Suprapubic skin (tissue), 4 donors: Measurements from ENCODE around the gene LILRB1. TPM values are rescaled to one million over a fixed set of nuclear protein-coding genes. Genes with fewer than 3 reads are reported as not detected.
A peak's percentile ranks its signal among the peaks of the same experiment; 100 is the strongest.

Experiments
- DNase-seq, 2 donors: peaks; one replicate each; pipeline ENCODE4 v3.0.0-alpha.2; 2019; ENCODE audit warnings: low spot score in 2 of 2
- H3K27ac ChIP-seq: fragments of 200-600 bp; sonication (generic); one replicate; pipeline ENCODE4 v1.5.1; 2019
- H3K27me3 ChIP-seq: fragments of 200-600 bp; sonication (generic); one replicate; pipeline ENCODE4 v1.5.1; 2019
- H3K36me3 ChIP-seq: fragments of 200-600 bp; sonication (generic); one replicate; pipeline ENCODE4 v1.5.1; 2019
- H3K4me1 ChIP-seq: fragments of 200-600 bp; sonication (generic); one replicate; pipeline ENCODE4 v1.5.1; 2019
- H3K4me3 ChIP-seq: fragments of 200-600 bp; sonication (generic); one replicate; pipeline ENCODE4 v1.5.1; 2019; ENCODE audit warnings: mild to moderate bottlenecking
- H3K9me3 ChIP-seq: fragments of 200-600 bp; sonication (generic); one replicate; pipeline ENCODE4 v1.5.1; 2019
- CTCF ChIP-seq, 2 donors: fragments of 200-600 bp in 1 of 2; fragments of 450-650 bp in 1 of 2; sonication (generic) in 1 of 2; IDR thresholded peaks; one replicate each; pipeline ENCODE4 v1.5.1; 2016 to 2019; ENCODE audit warnings: antibody characterized with exemption in 2 of 2, mild to moderate bottlenecking in 1 of 2, moderate library complexity in 1 of 2
- EP300 ChIP-seq: sonication (generic); formaldehyde crosslinking; IDR thresholded peaks from one replicate; pipeline ENCODE4 v1.6.1; 2017; ENCODE audit warnings: antibody characterized with exemption
- POLR2A ChIP-seq, 2 donors: fragments of 450-650 bp; IDR thresholded peaks; one replicate each; pipeline ENCODE4 v1.6.1; 2017; ENCODE audit warnings: antibody characterized with exemption in 2 of 2, mild to moderate bottlenecking in 2 of 2, moderate library complexity in 2 of 2
- POLR2AphosphoS5 ChIP-seq, 3 donors: sonication (generic); formaldehyde crosslinking; IDR thresholded peaks; one replicate each; pipeline ENCODE4 v1.6.1; 2017; ENCODE audit warnings: antibody characterized with exemption in 3 of 3
- WGBS: methylation state at CpG from one replicate; pipeline ENCODE4 v1.1.5; 2018; 5-methylcytosine and 5-hydroxymethylcytosine counted together
- total RNA-seq, 4 donors: library from RNA; depleted of rRNA; stranded (reverse); fragments of >200 nt; gene quantifications; one replicate each; pipeline ENCODE4 v1.1.0, GENCODE V29; 2016

The LILRB1 gene
- total RNA-seq, 4 donors from 2014 or later: not detected

- no peaks in the 10 kb centered on the region for H3K27me3 ChIP-seq
- no peaks in the 10 kb centered on the region for H3K4me1 ChIP-seq
- H3K27ac ChIP-seq: no peak overlapping the region
- no peaks in the 10 kb centered on the region for H3K9me3 ChIP-seq
- 70% methylated on average over 5 of the region's 5 CpGs for whole genome bisulfite sequencing
- TF ChIP-seq POLR2AphosphoS5 (IDR thresholded peaks at IDR 0.05) (no peak), POLR2A (IDR thresholded peaks at IDR 0.05) (no peak)
- no peak for DNase-seq
- no peaks in the 10 kb centered on the region for H3K36me3 ChIP-seq
- no peak overlapping the region for H3K4me3 ChIP-seq
Measured at GRCh38 chr19:54644056-54644455, 13.8 kb downstream of the LILRB1 start.

GRCh38 chr19:54646331-54646841 is 16.1 kb downstream of the LILRB1 start:
- Histone ChIP-seq H3K4me3 (no peak overlapping the region), H3K36me3 (no peaks in the 10 kb centered on the region), H3K9me3 (no peaks in the 10 kb centered on the region), H3K27me3 (peaks cover 3% of the 10 kb centered on the region), H3K27ac (no peak overlapping the region), H3K4me1 (no peaks in the 10 kb centered on the region)
- 90% methylated on average over 19 of the region's 19 CpGs for WGBS
- TF ChIP-seq EP300 (no peak), POLR2A (IDR thresholded peaks at IDR 0.05) (no peak), CTCF (IDR thresholded peaks at IDR 0.05) (no peak), POLR2AphosphoS5 (IDR thresholded peaks at IDR 0.05) (no peak)
- DNase-seq: no peak

GRCh38 chr19:54648129-54648528 is 17.8 kb downstream of the LILRB1 start:
- DNase-seq: no peak
- no peaks in the 10 kb centered on the region for H3K36me3 ChIP-seq
- H3K4me1 ChIP-seq: no peaks in the 10 kb centered on the region
- no peak overlapping the region for H3K27ac ChIP-seq
- 68% methylated on average over 4 of the region's 4 CpGs for WGBS
- TF ChIP-seq EP300 (no peak), CTCF (IDR thresholded peaks at IDR 0.05) (no peak), POLR2AphosphoS5 (IDR thresholded peaks at IDR 0.05) (no peak), POLR2A (IDR thresholded peaks at IDR 0.05) (no peak)
- H3K9me3 ChIP-seq: no peaks in the 10 kb centered on the region
- no peak overlapping the region for H3K4me3 ChIP-seq
- peaks cover 10% of the 10 kb centered on the region for H3K27me3 ChIP-seq

GRCh38 chr19:54650108-54650655 is 19.9 kb downstream of the LILRB1 start:
- Histone ChIP-seq H3K36me3 (no peaks in the 10 kb centered on the region), H3K4me1 (no peaks in the 10 kb centered on the region), H3K9me3 (no peaks in the 10 kb centered on the region), H3K27me3 (peaks cover 10% of the 10 kb centered on the region), H3K27ac (no peak overlapping the region), H3K4me3 (no peak overlapping the region)
- no peak for TF ChIP-seq POLR2A (IDR thresholded peaks at IDR 0.05)
- TF ChIP-seq CTCF (IDR thresholded peaks at IDR 0.05): no peak
- TF ChIP-seq POLR2AphosphoS5 (IDR thresholded peaks at IDR 0.05): no peak
- TF ChIP-seq EP300: no peak
- 82% methylated on average over 6 of the region's 6 CpGs for WGBS
- no peak for DNase-seq

GRCh38 chr19:54653181-54653809 is 23.0 kb downstream of the LILRB1 start:
- TF ChIP-seq CTCF (IDR thresholded peaks at IDR 0.05): peak in 1 of 2 donors; percentile 33
- no peak for TF ChIP-seq POLR2AphosphoS5 (IDR thresholded peaks at IDR 0.05)
- no peak for TF ChIP-seq EP300
- no peaks in the 10 kb centered on the region for H3K4me1 ChIP-seq
- DNase-seq: no peak
- H3K36me3 ChIP-seq: no peaks in the 10 kb centered on the region
- 37% methylated on average over 6 of the region's 6 CpGs for WGBS
- H3K27me3 ChIP-seq: peaks cover 10% of the 10 kb centered on the region
- H3K9me3 ChIP-seq: no peaks in the 10 kb centered on the region
- no peak overlapping the region for H3K4me3 ChIP-seq
- no peak overlapping the region for H3K27ac ChIP-seq
